GM23248 (cell line): Measurements from ENCODE around the gene FDXACB1. TPM values are rescaled to one million over a fixed set of nuclear protein-coding genes. Genes with fewer than 3 reads are reported as not detected.

ENCODE experiments used
- DNase-seq: peaks from one replicate; pipeline ENCODE4 v3.0.0-alpha.2; 2015
- H2AFZ ChIP-seq: fragments of 200-600 bp; sonication (generic); 2 replicates; pipeline ENCODE4 v1.6.1; 2016; ENCODE audit warnings: antibody characterized with exemption
- H3F3A ChIP-seq: fragments of 200-600 bp; sonication (generic); 2 replicates; pipeline ENCODE4 v1.6.1; 2016; ENCODE audit warnings: mild to moderate bottlenecking, antibody characterized with exemption, mixed run types; ENCODE audit not compliant: insufficient read depth
- H3K27ac ChIP-seq: fragments of 200-600 bp; sonication (generic); 2 replicates; pipeline ENCODE4 v1.5.1; 2016; ENCODE audit warnings: mild to moderate bottlenecking
- H3K27me3 ChIP-seq: fragments of 200-600 bp; sonication (generic); replicated peaks from 2 replicates; pipeline ENCODE4 v1.6.1; 2016; ENCODE audit warnings: mild to moderate bottlenecking; ENCODE audit not compliant: insufficient read depth
- H3K36me3 ChIP-seq: fragments of 200-600 bp; sonication (generic); 2 replicates; pipeline ENCODE4 v1.6.1; 2016; ENCODE audit warnings: low read depth, mild to moderate bottlenecking
- H3K4me1 ChIP-seq: fragments of 200-600 bp; sonication (generic); 2 replicates; pipeline ENCODE4 v1.6.1; 2016; ENCODE audit warnings: mild to moderate bottlenecking; ENCODE audit not compliant: insufficient read depth
- H3K4me2 ChIP-seq: fragments of 200-600 bp; sonication (generic); one replicate; pipeline ENCODE4 v1.6.1; 2016; ENCODE audit warnings: mild to moderate bottlenecking; ENCODE audit not compliant: unreplicated experiment
- H3K4me3 ChIP-seq: fragments of 200-600 bp; sonication (generic); 2 replicates; pipeline ENCODE4 v1.5.1; 2016; ENCODE audit warnings: mild to moderate bottlenecking
- H3K79me2 ChIP-seq: fragments of 200-600 bp; sonication (generic); 2 replicates; pipeline ENCODE4 v1.6.1; 2016; ENCODE audit warnings: mild to moderate bottlenecking; ENCODE audit not compliant: insufficient read depth
- H3K9ac ChIP-seq: fragments of 200-600 bp; sonication (generic); 2 replicates; pipeline ENCODE4 v1.6.1; 2016; ENCODE audit warnings: mild to moderate bottlenecking
- H3K9me2 ChIP-seq: fragments of 200-600 bp; sonication (generic); 2 replicates; pipeline ENCODE4 v1.6.1; 2016; ENCODE audit warnings: mixed run types, mild to moderate bottlenecking, moderate library complexity; ENCODE audit not compliant: insufficient read depth
- H3K9me3 ChIP-seq: fragments of 200-600 bp; sonication (generic); one replicate; pipeline ENCODE4 v1.6.1; 2017; ENCODE audit warnings: low read depth
- H4K20me1 ChIP-seq: fragments of 200-600 bp; sonication (generic); 2 replicates; pipeline ENCODE4 v1.6.0; 2016; ENCODE audit not compliant: insufficient read depth
- EZH2 ChIP-seq: fragments of 200-600 bp; sonication (generic); IDR thresholded peaks from 2 replicates; pipeline ENCODE4 v1.6.1; 2018; ENCODE audit warnings: antibody characterized with exemption, mild to moderate bottlenecking; ENCODE audit not compliant: insufficient read depth, poor library complexity, severe bottlenecking
- EZH2phosphoT487 ChIP-seq: fragments of 200-600 bp; sonication (generic); IDR thresholded peaks from 2 replicates; pipeline ENCODE4 v1.6.1; 2018; ENCODE audit warnings: antibody characterized with exemption, moderate library complexity, mild to moderate bottlenecking, low read depth; ENCODE audit not compliant: insufficient read depth
- WGBS, 2 experiments: methylation state at CpG; one replicate each; pipeline ENCODE4 v1.1.6; 2015 to 2017; ENCODE audit warnings: low lambda C conversion rate in 2 of 2, low coverage in 1 of 2; ENCODE audit errors: missing lambda C conversion rate in 2 of 2; 5-methylcytosine and 5-hydroxymethylcytosine counted together
- in situ Hi-C: fragments of 300-500 bp; cut with MboI; formaldehyde crosslinking; loops from 2 replicates; pipeline ENCODE4 v1.15.0; 2020
- polyA plus RNA-seq: library from polyadenylated mRNA; unstranded; fragments of >200 nt; fragmentation: Nextera tagmentation; extraction: Ambion mirVana; gene quantifications from 2 replicates; pipeline ENCODE4 v1.2.1, GENCODE V29; 2016
- total RNA-seq: library from RNA; depleted of rRNA; stranded (reverse); fragments of >200 nt; shearing (Covaris generic); gene quantifications from 2 replicates; pipeline ENCODE4 v1.2.3, GENCODE V29; 2014

The FDXACB1 gene
- total and polyA plus RNA-seq, 2 experiments from 2014 or later = 2.1 to 2.2 TPM

- Histone ChIP-seq H3K4me3 (peak overlapping the region; percentile 65), H3K4me2 (peak overlapping the region; percentile 79), H3K27ac (peak overlapping the region; percentile 95), H3K79me2 (peaks cover 31% of the 10 kb centered on the region), H3K9ac (peak overlapping the region; percentile 81), H3K36me3 (0 out of 2 replicates have a peak, but pooled peaks cover 5% of the 10 kb centered on the region), H3K9me2 (no peaks in the 10 kb centered on the region), H4K20me1 (no peaks in the 10 kb centered on the region), H2AFZ (peak overlapping the region; percentile 59; the same call in 1 of the 2 replicates), H3K9me3 (no peaks in the 10 kb centered on the region), H3K27me3 (no peaks in the 10 kb centered on the region), H3K4me1 (peaks cover 38% of the 10 kb centered on the region), H3F3A (peaks cover 30% of the 10 kb centered on the region)
- in situ Hi-C loops = no loop called here
- TF ChIP-seq EZH2phosphoT487 = no peak
- TF ChIP-seq EZH2 = no peak
- peak; percentile 92 for DNase-seq
- WGBS, 2 experiments = 1 to 2% methylated on average over 4 of the region's 4 CpGs
Measured at GRCh38 chr11:111913997-111914396, 35.0 kb upstream of the FDXACB1 start.

DNA sequence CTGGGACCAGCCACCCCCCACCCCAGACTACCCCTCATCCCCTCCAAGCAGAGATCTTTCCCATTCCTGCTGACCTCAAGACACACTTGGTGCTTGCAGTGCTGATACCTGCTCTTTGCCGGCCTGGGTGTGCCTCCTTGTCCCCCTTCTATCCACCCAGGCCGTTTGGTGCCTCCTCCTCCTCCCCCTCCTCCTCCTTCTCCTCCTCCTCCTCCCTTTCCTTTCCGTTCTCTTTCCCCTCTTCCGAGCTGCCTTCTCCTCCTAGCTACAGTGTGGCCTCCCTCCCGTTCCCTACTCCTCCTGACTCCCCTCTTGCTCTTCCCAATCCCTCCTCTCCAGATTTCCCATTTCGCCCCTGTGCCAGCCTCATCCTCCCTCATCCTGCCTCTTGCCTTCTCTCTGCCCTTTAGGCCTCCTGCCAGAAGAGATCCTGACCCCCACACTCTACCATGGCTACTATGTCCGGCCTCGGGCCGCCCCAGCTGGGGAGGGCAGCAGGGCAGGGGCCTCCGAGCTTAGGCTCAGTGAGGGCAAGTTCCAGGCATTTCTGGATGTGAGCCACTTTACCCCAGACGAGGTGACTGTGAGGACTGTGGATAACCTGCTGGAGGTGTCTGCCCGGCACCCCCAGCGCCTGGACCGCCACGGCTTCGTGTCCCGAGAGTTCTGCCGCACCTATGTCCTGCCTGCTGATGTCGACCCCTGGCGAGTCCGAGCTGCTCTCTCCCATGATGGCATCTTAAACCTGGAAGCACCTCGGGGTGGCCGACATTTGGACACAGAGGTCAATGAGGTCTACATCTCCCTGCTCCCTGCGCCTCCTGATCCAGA is 34.3 kb upstream of the FDXACB1 start:
- no peak for TF ChIP-seq EZH2phosphoT487
- TF ChIP-seq EZH2 = no peak
- in situ Hi-C loops = no loop called here
- Histone ChIP-seq H3K9me2 (no peaks in the 10 kb centered on the region), H3K79me2 (peaks cover 31% of the 10 kb centered on the region), H3K9me3 (no peaks in the 10 kb centered on the region), H3K4me1 (peaks cover 38% of the 10 kb centered on the region), H3K4me3 (peak overlapping the region; percentile 65), H4K20me1 (no peaks in the 10 kb centered on the region), H3F3A (peaks cover 37% of the 10 kb centered on the region), H3K36me3 (0 out of 2 replicates have a peak, but pooled peaks cover 6% of the 10 kb centered on the region), H3K27ac (peak overlapping the region; percentile 95), H3K4me2 (peak overlapping the region; percentile 79), H2AFZ (peak overlapping the region; percentile 59), H3K9ac (peak overlapping the region; percentile 81), H3K27me3 (no peaks in the 10 kb centered on the region)
- DNase-seq = peak; percentile 53
- 18% methylated on average over 20 to 24 of the region's 24 CpGs for WGBS, 2 experiments

DNA sequence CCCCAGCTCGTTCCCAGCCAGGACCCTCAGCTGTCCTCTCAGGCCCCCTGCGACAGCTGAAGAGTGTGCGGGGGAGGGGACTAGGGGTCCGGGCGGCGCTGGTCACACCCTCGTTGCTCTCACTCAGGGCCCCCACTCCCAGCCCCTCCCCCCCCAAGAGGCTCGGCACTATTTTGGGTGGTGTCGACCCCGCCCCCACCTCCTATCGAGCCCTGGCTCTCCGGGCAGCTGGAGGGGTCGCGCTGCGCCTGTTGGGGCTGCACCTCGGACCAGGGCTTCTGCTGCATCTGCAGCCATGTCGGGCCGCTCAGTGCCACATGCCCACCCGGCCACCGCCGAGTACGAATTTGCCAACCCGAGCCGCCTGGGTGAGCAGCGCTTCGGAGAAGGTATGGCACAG is 33.6 kb upstream of the FDXACB1 start, which contains the start of gene HSPB2:
Gene HSPB2, plus strand, starts transcription at position 200 of the 400 bp plus-strand sequence. Its CDS starts 96 bp downstream, at position 296.
- Histone ChIP-seq H2AFZ (peak within 1 kb of the TSS; percentile 68), H3K9ac (peak within 1 kb of the TSS; percentile 81), H3K79me2 (peaks cover 31% of the 10 kb centered on the region), H3K27me3 (no peaks in the 10 kb centered on the region), H3K9me3 (no peaks in the 10 kb centered on the region), H3F3A (peaks cover 39% of the 10 kb centered on the region), H4K20me1 (no peaks in the 10 kb centered on the region), H3K4me3 (peak within 1 kb of the TSS; percentile 65), H3K4me1 (peaks cover 38% of the 10 kb centered on the region), H3K27ac (peak within 1 kb of the TSS; percentile 95), H3K4me2 (peak within 1 kb of the TSS; percentile 79), H3K36me3 (0 out of 2 replicates have a peak, but pooled peaks cover 6% of the 10 kb centered on the region), H3K9me2 (no peaks in the 10 kb centered on the region)
- DNase-seq = peak; percentile 50
- in situ Hi-C loops = no loop called here
- TF ChIP-seq EZH2phosphoT487 = no peak
- no peak for TF ChIP-seq EZH2
- 2 to 20% methylated on average over 1 to 26 of the region's 26 CpGs for WGBS, 2 experiments

DNA sequence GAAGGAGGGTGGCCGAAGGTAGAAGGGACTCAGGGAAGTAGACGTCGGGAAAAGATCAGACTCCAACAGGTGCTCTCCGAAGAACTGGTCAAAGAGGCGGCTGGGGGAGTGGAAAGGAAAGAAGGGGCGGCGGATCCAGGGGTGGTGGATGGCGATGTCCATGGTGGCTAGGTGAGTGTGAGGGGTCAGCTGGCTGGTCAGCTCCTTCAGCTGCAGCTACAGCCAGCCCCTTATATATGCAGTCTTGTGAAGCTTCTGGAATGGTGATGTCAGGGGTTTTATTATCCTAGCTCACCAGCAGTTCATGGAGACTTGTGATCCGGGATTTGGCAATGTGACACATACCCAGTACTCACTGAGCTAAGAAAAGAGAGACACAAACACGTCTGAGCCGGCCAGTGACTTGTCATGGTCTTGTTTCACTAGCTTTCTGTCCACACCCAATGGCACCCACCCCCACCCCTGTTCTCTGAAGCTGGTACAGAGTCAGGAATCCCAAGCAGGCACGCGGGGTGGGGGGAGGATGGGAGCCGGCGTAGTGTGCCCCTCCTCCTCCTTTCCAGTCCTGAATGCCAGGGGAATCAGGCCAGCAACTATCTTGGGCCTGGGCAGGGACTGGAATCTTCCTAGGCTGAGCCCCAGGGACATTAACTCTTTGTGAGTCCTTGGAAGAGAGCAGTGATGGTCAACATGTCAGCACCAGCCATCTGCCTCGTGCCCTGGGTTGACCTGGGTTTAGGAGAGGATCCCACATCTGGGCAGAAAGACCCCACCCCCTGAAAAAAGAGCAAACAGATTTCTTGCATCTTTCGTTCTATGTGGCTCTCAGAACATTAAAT is 32.8 kb upstream of the FDXACB1 start, which contains the start of gene CRYAB:
Gene CRYAB, minus strand, starts transcription at position 208 of the 839 bp plus-strand sequence. Its CDS starts 46 bp downstream, at position 162.
- no peak for TF ChIP-seq EZH2
- TF ChIP-seq EZH2phosphoT487 = 0 out of 2 replicates have a peak, but pooled peaks have one; percentile 22
- Histone ChIP-seq H3K27ac (peak within 1 kb of the TSS; percentile 95), H3K4me2 (peak within 1 kb of the TSS; percentile 79), H3K4me3 (peak within 1 kb of the TSS; percentile 65), H3K4me1 (peaks cover 38% of the 10 kb centered on the region), H3F3A (peaks cover 43% of the 10 kb centered on the region), H3K27me3 (no peaks in the 10 kb centered on the region), H3K9me2 (no peaks in the 10 kb centered on the region), H3K79me2 (peaks cover 31% of the 10 kb centered on the region), H3K36me3 (0 out of 2 replicates have a peak, but pooled peaks cover 6% of the 10 kb centered on the region), H2AFZ (peak within 1 kb of the TSS; percentile 68), H4K20me1 (no peaks in the 10 kb centered on the region), H3K9me3 (no peaks in the 10 kb centered on the region), H3K9ac (peak within 1 kb of the TSS; percentile 81)
- WGBS, 2 experiments = 19 to 24% methylated on average over 13 to 17 of the region's 17 CpGs
- in situ Hi-C loops = no loop called here
- peak; percentile 98 for DNase-seq
